Suprapubic skin (tissue), 4 donors: ENCODE measurements around the gene LIPF. TPM values are rescaled to one million over a fixed set of nuclear protein-coding genes. Genes with fewer than 3 reads are reported as not detected.
"Not testable (repeated sequence)": the region's sequence is repeated elsewhere in the genome, so short reads cannot be mapped to it uniquely, and the experiment has no call there.

ENCODE experiments used
- DNase-seq, 2 donors: peaks; one replicate each; pipeline ENCODE4 v3.0.0-alpha.2; 2019; ENCODE audit warnings: low spot score in 2 of 2
- H3K27ac ChIP-seq: fragments of 200-600 bp; sonication (generic); one replicate; pipeline ENCODE4 v1.5.1; 2019
- H3K27me3 ChIP-seq: fragments of 200-600 bp; sonication (generic); one replicate; pipeline ENCODE4 v1.5.1; 2019
- H3K36me3 ChIP-seq: fragments of 200-600 bp; sonication (generic); one replicate; pipeline ENCODE4 v1.5.1; 2019
- H3K4me1 ChIP-seq: fragments of 200-600 bp; sonication (generic); one replicate; pipeline ENCODE4 v1.5.1; 2019
- H3K4me3 ChIP-seq: fragments of 200-600 bp; sonication (generic); one replicate; pipeline ENCODE4 v1.5.1; 2019; ENCODE audit warnings: mild to moderate bottlenecking
- H3K9me3 ChIP-seq: fragments of 200-600 bp; sonication (generic); one replicate; pipeline ENCODE4 v1.5.1; 2019
- EP300 ChIP-seq: sonication (generic); formaldehyde crosslinking; IDR thresholded peaks from one replicate; pipeline ENCODE4 v1.6.1; 2017; ENCODE audit warnings: antibody characterized with exemption
- POLR2A ChIP-seq, 2 donors: fragments of 450-650 bp; IDR thresholded peaks; one replicate each; pipeline ENCODE4 v1.6.1; 2017; ENCODE audit warnings: antibody characterized with exemption in 2 of 2, mild to moderate bottlenecking in 2 of 2, moderate library complexity in 2 of 2
- POLR2AphosphoS5 ChIP-seq, 3 donors: sonication (generic); formaldehyde crosslinking; IDR thresholded peaks; one replicate each; pipeline ENCODE4 v1.6.1; 2017; ENCODE audit warnings: antibody characterized with exemption in 3 of 3
- WGBS: methylation state at CpG from one replicate; pipeline ENCODE4 v1.1.5; 2018; 5-methylcytosine and 5-hydroxymethylcytosine counted together
- total RNA-seq, 4 donors: library from RNA; depleted of rRNA; stranded (reverse); fragments of >200 nt; gene quantifications; one replicate each; pipeline ENCODE4 v1.1.0, GENCODE V29; 2016
- TF ChIP-seq, protein P1 (sequence below), 2 donors: fragments of 200-600 bp in 1 of 2; fragments of 450-650 bp in 1 of 2; sonication (generic) in 1 of 2; IDR thresholded peaks; one replicate each; pipeline ENCODE4 v1.5.1; 2016 to 2019; ENCODE audit warnings: antibody characterized with exemption in 2 of 2, mild to moderate bottlenecking in 1 of 2, moderate library complexity in 1 of 2

The LIPF gene
- total RNA-seq, 4 donors from 2014 or later, result not detected

- H3K4me3 ChIP-seq, result no peak overlapping the region
- no peaks in the 10 kb centered on the region for H3K27me3 ChIP-seq
- WGBS, result 30% methylated on average over 4 of the region's 4 CpGs
- TF ChIP-seq POLR2AphosphoS5 (IDR thresholded peaks at IDR 0.05) (no peak), EP300 (no peak), POLR2A (IDR thresholded peaks at IDR 0.05) (no peak)
- TF ChIP-seq, protein P1, sequence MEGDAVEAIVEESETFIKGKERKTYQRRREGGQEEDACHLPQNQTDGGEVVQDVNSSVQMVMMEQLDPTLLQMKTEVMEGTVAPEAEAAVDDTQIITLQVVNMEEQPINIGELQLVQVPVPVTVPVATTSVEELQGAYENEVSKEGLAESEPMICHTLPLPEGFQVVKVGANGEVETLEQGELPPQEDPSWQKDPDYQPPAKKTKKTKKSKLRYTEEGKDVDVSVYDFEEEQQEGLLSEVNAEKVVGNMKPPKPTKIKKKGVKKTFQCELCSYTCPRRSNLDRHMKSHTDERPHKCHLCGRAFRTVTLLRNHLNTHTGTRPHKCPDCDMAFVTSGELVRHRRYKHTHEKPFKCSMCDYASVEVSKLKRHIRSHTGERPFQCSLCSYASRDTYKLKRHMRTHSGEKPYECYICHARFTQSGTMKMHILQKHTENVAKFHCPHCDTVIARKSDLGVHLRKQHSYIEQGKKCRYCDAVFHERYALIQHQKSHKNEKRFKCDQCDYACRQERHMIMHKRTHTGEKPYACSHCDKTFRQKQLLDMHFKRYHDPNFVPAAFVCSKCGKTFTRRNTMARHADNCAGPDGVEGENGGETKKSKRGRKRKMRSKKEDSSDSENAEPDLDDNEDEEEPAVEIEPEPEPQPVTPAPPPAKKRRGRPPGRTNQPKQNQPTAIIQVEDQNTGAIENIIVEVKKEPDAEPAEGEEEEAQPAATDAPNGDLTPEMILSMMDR (IDR thresholded peaks at IDR 0.05), result no peak
- H3K27ac ChIP-seq, result no peak overlapping the region
- H3K9me3 ChIP-seq, result no peaks in the 10 kb centered on the region
- no peaks in the 10 kb centered on the region for H3K4me1 ChIP-seq
- H3K36me3 ChIP-seq, result no peaks in the 10 kb centered on the region
- no peak for DNase-seq
These were observed 29.3 kb downstream of the LIPF start for GRCh38 chr10:88693392-88694020.

DNA sequence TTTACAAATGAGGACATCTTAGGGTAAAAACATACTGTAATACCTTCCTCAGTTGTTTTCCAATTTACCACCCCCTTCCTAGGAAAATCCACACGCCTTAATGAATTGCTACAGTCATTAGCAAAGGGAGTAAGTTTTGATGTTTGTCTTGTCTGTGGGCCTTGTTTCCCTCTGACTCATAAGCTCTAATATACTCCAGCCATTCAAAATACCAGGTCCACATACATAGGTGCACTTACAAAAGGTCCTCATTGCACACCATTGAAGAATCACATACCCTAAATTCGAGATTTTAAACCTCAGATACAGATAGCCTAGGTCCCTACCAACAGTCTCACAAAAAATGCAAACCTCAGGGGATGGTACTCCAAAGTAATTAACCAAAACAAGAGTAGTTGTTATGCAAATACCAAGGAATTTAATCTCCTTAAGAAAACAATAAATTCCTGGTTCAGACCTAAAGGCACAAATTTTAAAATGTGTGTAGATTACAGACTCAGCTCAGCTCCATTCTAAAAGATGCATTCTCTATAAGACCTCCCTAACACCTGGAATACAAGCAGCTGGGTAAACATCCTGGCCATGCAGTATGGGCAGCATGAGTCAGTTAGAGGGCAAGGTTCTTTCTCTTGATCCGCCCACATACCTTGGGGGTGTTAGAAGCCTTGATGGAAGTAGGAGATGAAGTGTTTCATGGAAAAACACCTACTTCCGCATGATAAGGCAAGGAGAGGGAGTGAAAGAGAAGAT is 38.8 kb downstream of the LIPF start:
- 84% methylated on average over 4 of the region's 4 CpGs for WGBS
- Histone ChIP-seq H3K9me3 (no peaks in the 10 kb centered on the region), H3K4me3 (no peak overlapping the region), H3K36me3 (no peaks in the 10 kb centered on the region), H3K27me3 (no peaks in the 10 kb centered on the region), H3K27ac (no peak overlapping the region), H3K4me1 (peaks cover 14% of the 10 kb centered on the region)
- no peak for DNase-seq
- TF ChIP-seq, protein P1 (IDR thresholded peaks at IDR 0.05), result no peak
- TF ChIP-seq POLR2AphosphoS5 (IDR thresholded peaks at IDR 0.05) (no peak), POLR2A (IDR thresholded peaks at IDR 0.05) (no peak), EP300 (no peak)

DNA sequence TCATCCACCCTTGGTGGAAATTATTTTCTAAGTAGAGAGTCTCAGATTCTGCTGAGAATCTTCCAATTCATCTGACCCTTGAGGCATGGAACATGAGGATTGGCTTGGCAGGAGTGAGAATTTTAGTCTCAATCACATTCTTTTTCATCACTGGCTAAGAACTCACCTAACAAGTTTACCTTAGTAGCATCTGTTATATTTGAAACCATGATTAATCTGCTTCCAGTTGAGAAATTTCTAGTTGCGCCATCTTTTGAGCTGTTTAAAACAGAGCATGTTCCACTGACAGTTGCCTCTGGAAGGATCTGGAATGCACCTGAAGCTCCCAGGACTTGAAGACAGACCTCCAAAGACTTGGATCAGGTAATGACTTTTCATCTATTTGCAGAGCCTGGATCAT is 41.7 kb downstream of the LIPF start, which contains the start of gene LIPK:
Gene LIPK (plus strand): TSS at position 292 of the 400 bp plus-strand sequence. CDS start 18,295 bp downstream, outside the sequence.
- Histone ChIP-seq H3K27me3 (no peaks in the 10 kb centered on the region), H3K4me3 (no peak within 1 kb of the TSS), H3K9me3 (no peaks in the 10 kb centered on the region), H3K36me3 (no peaks in the 10 kb centered on the region), H3K4me1 (peaks cover 15% of the 10 kb centered on the region), H3K27ac (peak within 1 kb of the TSS; percentile 1)
- WGBS, result 65% methylated on average over 1 of the region's 1 CpG
- TF ChIP-seq POLR2A (IDR thresholded peaks at IDR 0.05) (no peak), POLR2AphosphoS5 (IDR thresholded peaks at IDR 0.05) (no peak), EP300 (no peak)
- TF ChIP-seq, protein P1 (IDR thresholded peaks at IDR 0.05), result no peak
- DNase-seq, result no peak

DNA sequence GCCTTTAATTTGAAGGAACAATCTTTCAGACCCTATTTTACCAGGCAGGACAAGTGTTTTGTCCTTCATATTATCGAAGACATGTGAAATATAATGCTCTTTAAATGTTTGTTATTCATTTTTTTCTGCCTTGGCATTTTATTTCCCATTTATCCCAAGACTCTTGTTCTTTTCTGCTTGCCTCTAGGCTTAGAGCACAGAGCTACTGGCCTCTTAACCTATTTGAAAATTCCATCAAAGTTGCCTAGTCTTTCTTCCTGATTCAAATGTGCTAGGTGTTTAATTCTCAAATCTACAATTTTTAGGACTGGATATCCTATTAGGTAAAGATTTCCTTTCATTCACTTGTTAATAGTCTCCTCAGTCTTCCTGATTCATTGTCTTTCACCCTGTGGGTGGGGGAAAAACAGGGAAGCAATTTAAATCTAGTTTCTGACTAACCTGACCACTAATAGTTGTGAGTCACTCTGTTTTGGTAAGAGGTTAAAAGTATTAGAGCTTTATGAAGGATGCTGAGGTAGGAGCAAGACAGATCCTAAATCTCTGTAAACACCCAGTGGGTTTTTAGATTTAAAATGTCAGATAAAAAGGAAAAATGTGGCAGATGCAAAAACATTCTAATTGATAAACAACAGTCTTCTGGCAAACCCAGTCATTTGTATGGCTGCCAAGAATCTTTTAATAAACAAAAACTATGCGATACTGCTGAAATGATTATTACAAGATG is 43.4 kb downstream of the LIPF start:
- TF ChIP-seq POLR2A (IDR thresholded peaks at IDR 0.05), result no peak
- TF ChIP-seq POLR2AphosphoS5 (IDR thresholded peaks at IDR 0.05), result no peak
- TF ChIP-seq, protein P1 (IDR thresholded peaks at IDR 0.05), result no peak
- no peak for TF ChIP-seq EP300
- Histone ChIP-seq H3K27ac (no peak overlapping the region), H3K27me3 (no peaks in the 10 kb centered on the region), H3K4me1 (peaks cover 15% of the 10 kb centered on the region), H3K36me3 (no peaks in the 10 kb centered on the region), H3K4me3 (no peak overlapping the region), H3K9me3 (no peaks in the 10 kb centered on the region)
- no peak for DNase-seq
- 45% methylated on average over 2 of the region's 2 CpGs for WGBS

- not testable (repeated sequence) for H3K9me3 ChIP-seq, H3K27ac ChIP-seq, H3K27me3 ChIP-seq, H3K4me3 ChIP-seq, H3K36me3 ChIP-seq, DNase-seq
- peaks cover 15% of the 10 kb centered on the region for H3K4me1 ChIP-seq
- 55% methylated on average over 6 of the region's 6 CpGs for WGBS
These were observed 45.1 kb downstream of the LIPF start for GRCh38 chr10:88709361-88709760.
